Neural cell (in vitro differentiated cells): Measurements from ENCODE around the gene LRRC45.

ENCODE experiments used
- CTCF ChIP-seq: fragments of 450-650 bp; IDR thresholded peaks from 2 replicates; pipeline ENCODE4 v1.5.1; 2014; ENCODE audit warnings: antibody characterized with exemption, mild to moderate bottlenecking, moderate library complexity; ENCODE audit not compliant: poor library complexity, severe bottlenecking
- EZH2 ChIP-seq: fragments of 200-600, 300-800 bp; shearing (Covaris generic), sonication (generic); IDR thresholded peaks from 2 replicates; pipeline ENCODE4 v1.6.1; 2014; ENCODE audit warnings: antibody characterized with exemption, low read length, borderline replicate concordance, mild to moderate bottlenecking; ENCODE audit not compliant: insufficient read depth, poor library complexity, severe bottlenecking

- no peak for TF ChIP-seq CTCF
- no peak for TF ChIP-seq EZH2
These were observed 44.4 kb upstream of the LRRC45 start for GRCh38 chr17:81978524-81979298.
